ENCODE data around the gene SDK1.
"Not testable (repeated sequence)": the region's sequence is repeated elsewhere in the genome, so short reads cannot be mapped to it uniquely, and the experiment has no call there.

SDK1 gene

DNA sequence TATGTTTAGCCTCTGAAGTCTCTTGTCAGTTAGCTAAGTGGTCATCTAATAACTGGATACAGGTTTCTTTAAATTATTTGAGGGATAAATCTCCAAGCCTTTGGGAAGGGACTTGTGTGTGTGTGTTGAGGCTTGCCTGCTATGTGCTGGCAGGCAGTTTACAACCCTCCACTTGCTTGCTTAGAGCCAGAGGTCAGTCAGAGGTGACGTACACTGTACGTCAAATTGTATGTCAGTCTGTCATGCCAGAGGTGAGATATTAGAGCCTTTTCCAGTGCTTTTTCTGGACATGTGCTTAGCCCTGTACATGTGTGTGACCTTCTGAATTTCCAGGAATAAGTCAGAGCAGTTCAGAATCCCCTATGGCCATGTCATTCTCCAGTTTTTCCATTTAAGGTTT, 438.9 kb downstream of the SDK1 start:
- H3K27ac ChIP-seq = no peak overlapping the region
- no peak for TF ChIP-seq ZFX (IDR thresholded peaks at IDR 0.05)
- TF ChIP-seq, protein P1, sequence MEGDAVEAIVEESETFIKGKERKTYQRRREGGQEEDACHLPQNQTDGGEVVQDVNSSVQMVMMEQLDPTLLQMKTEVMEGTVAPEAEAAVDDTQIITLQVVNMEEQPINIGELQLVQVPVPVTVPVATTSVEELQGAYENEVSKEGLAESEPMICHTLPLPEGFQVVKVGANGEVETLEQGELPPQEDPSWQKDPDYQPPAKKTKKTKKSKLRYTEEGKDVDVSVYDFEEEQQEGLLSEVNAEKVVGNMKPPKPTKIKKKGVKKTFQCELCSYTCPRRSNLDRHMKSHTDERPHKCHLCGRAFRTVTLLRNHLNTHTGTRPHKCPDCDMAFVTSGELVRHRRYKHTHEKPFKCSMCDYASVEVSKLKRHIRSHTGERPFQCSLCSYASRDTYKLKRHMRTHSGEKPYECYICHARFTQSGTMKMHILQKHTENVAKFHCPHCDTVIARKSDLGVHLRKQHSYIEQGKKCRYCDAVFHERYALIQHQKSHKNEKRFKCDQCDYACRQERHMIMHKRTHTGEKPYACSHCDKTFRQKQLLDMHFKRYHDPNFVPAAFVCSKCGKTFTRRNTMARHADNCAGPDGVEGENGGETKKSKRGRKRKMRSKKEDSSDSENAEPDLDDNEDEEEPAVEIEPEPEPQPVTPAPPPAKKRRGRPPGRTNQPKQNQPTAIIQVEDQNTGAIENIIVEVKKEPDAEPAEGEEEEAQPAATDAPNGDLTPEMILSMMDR (conservative IDR thresholded peaks at IDR 0.05) = no peak

DNA sequence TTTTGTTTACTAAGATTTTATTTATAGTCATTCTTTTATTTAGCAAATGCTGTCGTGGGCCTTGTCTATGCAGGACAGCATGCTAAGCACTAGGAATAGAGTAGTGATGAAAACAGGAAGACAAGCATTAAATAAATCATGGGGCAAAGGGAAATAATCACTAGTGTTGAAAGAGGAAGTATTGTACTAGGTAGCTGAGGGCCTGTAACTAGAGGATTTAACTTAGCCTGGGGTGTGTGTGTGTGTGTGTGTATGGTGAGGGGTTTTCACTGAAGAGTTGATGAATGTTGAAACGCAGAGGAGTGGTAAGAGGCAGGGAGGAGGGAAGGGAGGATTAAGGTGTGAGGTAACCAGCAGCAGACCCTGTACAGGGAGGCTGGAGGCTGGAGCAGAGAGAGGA, 446.4 kb downstream of the SDK1 start:
- TF ChIP-seq ZFX (IDR thresholded peaks at IDR 0.05) = no peak
- TF ChIP-seq, protein P1 (conservative IDR thresholded peaks at IDR 0.05) = no peak
- no peak overlapping the region for H3K27ac ChIP-seq

DNA sequence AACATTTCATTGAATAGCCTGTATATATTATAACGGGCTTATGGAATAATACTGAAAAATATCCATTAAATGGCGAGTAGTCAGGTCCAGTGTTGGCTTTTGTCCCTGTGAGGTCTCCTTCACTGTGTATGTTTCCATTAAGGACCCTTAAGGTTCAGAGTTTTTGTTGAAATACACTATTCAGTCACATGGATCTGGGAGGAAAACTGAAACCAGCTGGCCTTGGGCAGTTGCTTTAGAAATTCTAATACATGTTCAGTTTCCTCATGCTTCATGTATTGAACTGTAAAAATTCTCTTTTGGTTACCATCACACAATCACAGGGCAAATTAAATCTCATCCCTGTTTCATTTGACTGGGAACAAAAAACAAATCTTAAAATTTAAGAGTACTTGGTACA, 447.3 kb downstream of the SDK1 start:
- no peak for TF ChIP-seq ZFX (IDR thresholded peaks at IDR 0.05)
- TF ChIP-seq, protein P1 (conservative IDR thresholded peaks at IDR 0.05) = no peak
- H3K27ac ChIP-seq = no peak overlapping the region

DNA sequence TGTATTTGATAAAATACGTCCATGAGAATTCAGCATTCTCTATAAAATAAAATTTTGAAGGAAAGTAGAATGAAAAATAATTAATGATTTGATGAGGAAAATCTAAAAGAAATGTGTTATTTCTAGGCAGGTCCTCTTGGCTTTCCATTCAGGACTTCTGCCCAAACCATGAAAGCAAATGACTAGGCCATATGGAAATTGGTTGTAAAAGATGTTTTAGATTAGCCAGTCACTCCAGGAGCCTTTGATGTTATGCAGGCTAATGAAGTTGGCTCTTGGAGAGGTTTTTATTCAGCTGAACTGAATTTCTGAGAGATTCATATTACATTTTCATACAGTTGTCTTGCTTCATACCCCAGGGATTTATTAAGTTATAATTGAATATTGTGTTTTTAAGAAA, 452.8 kb downstream of the SDK1 start:
- no peak overlapping the region for H3K27ac ChIP-seq
- TF ChIP-seq, protein P1 (conservative IDR thresholded peaks at IDR 0.05) = no peak
- TF ChIP-seq ZFX (IDR thresholded peaks at IDR 0.05) = no peak

DNA sequence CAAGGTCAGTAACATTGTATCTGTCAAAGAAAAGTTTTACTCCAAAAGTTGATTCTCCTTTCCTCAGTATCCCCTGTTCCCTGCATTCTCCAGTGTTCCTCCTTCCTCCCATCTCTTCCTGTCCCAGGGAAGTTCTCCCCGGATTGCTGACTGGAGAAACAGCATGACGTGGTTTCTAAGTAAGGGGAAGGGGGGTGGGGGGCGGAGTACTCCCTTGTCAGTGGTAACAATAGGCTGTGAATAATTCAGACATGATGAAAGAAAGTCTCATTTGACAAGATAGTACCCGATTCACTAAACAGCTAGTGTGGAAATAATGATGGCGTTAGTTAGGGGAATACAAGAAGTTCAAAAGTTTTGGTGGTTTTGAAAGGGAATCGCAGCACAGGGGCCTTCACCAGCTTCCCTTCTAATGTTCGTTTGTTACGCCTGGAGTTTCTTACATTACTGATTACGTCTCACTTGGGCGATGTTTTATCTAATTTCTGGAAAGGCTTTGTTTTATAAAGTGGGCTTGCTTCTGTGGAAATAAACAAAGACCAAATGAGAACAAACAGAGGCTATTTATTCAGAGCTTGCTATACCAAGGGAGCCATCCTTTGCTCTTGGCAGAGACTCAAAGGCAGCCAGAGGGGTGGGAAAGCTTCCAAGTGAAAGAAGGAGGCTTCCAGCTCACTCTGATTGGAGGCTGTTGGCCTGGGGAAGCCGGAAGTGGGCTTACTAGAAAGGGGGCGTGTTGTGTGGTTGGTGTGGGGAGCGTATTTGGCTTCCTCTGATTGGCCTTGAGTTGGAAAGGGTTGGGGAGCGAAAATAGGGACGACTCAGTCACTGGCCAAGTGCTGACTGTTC, 453.7 kb downstream of the SDK1 start:
- no peak for TF ChIP-seq ZFX (IDR thresholded peaks at IDR 0.05)
- TF ChIP-seq, protein P1 (conservative IDR thresholded peaks at IDR 0.05) = no peak
- H3K27ac ChIP-seq = no peak overlapping the region

DNA sequence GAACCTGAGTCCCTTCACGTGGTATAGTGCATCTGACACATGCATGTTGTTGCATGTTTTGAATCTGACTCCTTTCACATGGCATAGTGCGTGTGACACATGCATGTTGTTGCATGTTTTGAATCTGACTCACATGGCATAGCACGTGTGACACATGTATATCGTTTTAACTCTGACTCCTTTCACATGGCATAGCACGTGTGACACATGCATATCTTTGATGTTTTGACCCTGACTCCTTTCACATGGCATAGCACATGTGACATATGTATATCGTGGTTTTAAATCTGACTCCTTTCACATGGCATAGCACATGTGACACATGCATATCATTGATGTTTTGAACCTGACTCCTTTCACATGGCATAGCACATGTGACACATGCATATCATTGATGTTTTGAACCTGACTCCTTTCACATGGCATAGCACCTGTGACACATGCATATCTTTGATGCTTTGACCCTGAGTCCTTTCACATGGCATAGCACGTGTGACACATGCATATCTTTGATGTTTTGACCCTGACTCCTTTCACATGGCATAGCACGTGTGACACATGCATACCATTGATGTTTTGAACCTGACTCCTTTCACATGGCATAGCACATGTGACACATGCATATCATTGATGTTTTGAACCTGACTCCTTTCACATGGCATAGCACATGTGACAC, 454.9 kb downstream of the SDK1 start:
- H3K27ac ChIP-seq = not testable (repeated sequence)

DNA sequence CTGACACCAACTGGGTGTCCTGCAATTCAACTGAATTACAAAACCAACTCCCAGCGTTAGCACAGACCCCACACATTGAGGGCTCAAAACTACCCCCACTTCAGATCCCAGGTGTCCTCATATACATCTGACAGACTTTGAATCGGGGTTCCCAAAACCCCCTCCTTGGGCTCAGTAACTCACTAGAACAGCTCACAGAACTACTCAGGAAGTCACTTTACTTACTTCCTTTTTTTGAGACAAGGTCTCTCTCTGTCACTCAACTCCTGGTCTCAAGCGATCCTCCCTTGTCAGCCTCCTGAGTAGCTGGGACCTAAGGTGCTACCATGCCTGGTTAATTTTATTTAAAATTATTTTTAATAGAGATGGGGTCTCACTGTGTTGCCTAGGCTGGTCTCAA, 456.0 kb downstream of the SDK1 start:
- TF ChIP-seq, protein P1 (conservative IDR thresholded peaks at IDR 0.05) = no peak
- TF ChIP-seq ZFX (IDR thresholded peaks at IDR 0.05) = no peak
- no peak overlapping the region for H3K27ac ChIP-seq
